Muscle of back (tissue), 11 donors: Measurements from ENCODE around the gene NRXN3. TPM values are rescaled to one million over a fixed set of nuclear protein-coding genes. Genes with fewer than 3 reads are reported as not detected.

ENCODE experiments used
- DNase-seq, 3 donors: peaks; one replicate each; pipeline versions ENCODE4 v3.0.0 to v3.0.0-alpha.2; 2013
- polyA plus RNA-seq, 10 donors: library from polyadenylated mRNA; unstranded; fragments of 120-200 nt; gene quantifications; one replicate each; pipeline ENCODE4 v1.2.1, GENCODE V29; 2013; ENCODE audit not compliant: insufficient read length in 10 of 10

The NRXN3 gene
- polyA plus RNA-seq, 10 donors, result 0.39 to 2.5 (median 0.84) TPM

DNA sequence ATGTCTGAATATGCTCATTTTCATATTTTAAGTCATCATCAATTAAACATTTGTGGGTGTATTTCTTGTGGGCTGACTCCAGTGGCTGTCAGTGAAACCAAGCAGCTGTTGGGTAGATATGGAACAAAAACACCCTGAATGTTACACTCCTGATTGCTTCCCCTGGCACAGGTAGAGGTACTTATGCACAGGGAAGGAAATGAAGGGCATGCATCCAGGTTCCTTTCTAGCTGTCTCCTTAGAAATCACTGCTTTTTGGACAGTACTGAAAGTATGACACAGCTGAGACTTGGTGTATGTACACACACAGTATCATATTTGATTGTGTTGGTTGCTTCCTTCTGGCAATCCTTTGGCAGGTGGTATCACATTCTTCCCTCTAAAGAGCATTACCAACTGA is 1034.4 kb downstream of the NRXN3 start:
- no peak for DNase-seq

DNA sequence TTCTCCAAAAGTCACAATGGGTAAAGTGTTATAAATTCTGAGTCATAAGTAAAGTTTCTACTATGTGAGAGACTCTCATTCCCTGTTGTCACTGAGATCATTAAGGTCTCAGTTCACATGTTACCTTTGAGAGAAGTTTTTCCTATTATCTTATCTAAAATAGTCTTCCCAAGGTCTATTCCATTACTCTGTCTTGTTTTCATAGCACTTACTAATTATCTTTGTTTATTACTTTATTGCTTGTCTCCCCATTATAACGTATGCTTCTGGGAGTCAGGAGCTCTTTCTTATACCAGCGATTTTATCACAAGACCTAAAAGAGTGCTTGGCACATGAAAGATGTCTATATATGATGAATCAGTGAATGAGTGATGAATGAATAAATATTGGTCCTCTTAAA is 1039.2 kb downstream of the NRXN3 start:
- DNase-seq, result no peak

DNA sequence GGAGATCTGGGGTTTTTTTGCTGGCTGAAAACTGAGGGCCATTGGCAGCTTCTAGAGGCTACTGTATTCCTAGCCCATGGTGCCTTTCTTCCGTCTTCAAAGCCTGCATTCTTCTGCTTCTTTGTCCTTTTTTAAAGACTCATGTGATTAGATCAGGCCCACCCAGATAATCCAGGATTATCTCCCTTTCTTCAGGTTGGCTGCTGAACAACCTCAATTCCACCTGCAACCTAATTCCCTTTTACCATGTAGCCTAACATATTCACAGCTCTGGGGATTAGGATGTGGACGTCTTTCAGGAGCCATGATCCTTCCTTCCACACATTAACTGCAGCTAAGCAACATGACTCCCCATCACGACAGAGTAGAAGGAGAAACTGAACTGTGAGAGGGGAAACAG is 1055.6 kb downstream of the NRXN3 start:
- DNase-seq, result no peak

DNA sequence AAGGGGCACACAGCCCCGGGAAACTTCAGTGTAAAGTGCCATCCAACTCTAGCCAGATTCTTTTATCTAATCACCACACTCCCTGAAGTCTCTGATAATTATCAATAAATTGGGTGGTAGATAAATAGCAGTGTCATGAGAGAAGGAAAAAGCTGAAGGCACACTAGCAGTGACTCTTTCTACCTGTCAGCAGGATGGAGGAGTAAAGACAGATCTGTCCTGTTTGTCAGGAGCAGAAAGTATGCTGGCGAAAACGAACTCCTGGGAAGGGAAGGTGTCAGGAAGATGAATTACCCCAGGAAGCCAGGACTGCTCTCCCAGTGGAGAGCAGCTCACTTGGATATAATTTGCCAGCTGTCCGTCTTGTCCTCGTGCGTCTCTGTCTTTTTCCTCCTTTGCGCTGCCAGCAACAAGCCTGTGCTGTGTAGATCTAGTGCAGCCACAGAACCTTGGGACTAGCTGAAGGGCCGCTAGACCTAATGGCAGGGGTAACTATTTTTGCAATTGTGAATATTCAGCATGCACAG is 1059.3 kb downstream of the NRXN3 start:
- no peak for DNase-seq

DNA sequence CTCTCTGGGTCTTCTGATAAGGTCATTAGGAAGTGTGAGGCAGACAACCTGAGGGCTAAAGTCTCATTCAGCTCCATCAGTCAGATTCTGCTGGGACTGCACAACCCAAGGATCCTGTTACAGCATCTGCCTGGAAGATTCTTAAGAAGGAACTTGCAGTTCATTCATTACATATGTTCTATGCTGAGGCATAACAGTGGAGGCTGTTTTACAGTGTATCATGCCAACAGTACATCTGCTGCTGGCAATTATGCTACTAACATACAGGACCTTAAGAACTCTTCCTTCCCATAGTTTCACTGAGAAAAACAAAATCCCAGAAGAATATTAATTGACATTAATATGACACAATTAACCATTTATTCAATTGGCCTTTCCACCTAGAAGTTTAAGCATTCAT is 1072.5 kb downstream of the NRXN3 start:
- DNase-seq, result peak; percentile 10 to 48 (median 15)

DNA sequence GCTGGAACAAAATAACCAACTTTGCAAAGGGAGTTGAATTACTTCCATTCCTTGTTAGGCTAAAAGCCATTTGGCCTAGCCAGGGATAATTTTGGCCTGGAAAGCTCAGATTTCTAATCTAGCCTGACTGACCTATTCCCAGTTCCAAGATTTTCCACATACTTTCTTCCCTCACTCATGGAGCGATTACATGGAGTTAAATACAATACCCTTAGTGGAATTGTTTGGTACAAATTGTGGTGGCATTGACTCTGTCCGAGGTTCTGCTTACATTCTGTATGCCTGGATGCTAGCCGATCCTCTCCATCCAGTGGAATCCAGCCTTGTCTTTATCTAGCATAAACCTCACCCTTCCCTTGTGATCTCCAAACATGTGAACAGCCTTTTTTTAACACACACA is 1076.0 kb downstream of the NRXN3 start:
- peak; percentile 19 to 40 (median 24) for DNase-seq

DNA sequence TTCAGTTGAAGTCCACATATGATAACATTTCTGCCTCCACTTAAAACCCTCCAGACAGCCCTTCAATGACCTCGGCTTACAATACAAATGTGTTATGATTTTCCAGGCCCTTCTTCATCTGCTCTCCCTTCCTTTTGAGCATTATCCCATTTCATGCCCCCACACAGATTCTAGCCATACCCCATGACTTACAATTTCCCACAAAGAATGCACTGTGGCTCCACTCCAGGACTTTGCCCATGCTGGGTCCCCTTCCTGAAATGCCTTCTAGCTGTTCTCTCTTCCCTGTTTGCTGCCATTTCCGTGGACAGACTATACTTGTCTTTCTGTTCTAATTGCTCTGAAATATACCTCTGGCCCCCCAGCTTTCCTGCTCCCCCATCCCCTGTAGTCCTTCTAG is 1078.0 kb downstream of the NRXN3 start:
- no peak for DNase-seq

DNA sequence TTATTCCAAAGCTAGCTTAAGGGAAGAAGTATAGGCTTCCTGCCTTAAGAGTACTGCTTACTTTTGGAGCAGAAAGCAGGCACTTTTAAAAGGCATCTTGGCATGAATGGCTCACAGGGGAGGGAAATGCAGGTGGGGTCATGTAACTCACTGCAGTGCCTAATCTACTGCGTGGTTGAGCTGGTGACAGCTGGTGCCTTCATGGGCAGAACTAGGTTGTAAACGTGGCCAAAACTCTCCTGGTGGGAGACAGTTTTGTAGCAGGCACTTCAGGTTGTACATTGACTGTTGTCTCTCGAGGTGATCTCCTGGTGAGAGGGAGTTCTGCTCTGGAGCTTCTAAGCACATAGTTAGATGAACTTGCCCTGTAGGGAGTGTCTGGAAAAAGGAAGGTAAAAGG is 1078.6 kb downstream of the NRXN3 start:
- DNase-seq, result no peak

DNA sequence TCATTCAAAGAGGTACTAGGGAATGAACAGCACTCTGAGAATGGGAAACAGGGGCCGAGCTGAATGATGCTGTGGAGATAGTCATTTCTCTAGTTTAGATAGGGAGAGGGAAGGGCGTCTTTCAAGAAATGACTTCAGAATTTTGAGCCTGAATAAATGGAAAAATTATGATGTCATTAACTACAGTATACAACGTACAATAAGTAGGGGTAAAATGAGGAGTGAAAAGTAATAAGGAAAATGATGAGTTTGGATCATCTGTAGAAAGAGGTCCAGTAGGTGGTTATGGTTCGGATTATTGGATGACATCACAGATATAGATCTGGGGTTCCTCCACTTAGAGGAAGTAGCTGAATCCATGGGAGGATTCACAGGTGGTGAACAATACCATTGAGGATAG is 1081.1 kb downstream of the NRXN3 start:
- no peak for DNase-seq

DNA sequence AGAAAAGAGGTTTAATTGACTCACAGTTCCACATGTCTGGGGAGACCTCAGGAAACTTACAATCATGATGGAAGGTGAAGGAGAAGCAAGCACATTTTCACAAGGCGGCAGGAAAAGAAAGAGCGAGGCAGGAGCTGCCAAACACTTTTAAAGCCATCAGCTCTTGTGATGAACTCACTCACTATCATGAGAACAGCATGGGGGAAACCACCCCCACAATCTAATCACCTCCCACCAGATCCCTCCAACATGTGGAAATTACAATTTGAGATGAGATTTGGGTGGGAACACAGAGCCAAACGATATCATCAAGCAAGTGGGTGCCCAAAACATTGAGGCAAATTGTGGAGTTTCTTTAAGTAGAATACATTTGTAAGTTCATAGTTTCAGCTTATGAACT is 1083.4 kb downstream of the NRXN3 start:
- DNase-seq, result no peak

DNA sequence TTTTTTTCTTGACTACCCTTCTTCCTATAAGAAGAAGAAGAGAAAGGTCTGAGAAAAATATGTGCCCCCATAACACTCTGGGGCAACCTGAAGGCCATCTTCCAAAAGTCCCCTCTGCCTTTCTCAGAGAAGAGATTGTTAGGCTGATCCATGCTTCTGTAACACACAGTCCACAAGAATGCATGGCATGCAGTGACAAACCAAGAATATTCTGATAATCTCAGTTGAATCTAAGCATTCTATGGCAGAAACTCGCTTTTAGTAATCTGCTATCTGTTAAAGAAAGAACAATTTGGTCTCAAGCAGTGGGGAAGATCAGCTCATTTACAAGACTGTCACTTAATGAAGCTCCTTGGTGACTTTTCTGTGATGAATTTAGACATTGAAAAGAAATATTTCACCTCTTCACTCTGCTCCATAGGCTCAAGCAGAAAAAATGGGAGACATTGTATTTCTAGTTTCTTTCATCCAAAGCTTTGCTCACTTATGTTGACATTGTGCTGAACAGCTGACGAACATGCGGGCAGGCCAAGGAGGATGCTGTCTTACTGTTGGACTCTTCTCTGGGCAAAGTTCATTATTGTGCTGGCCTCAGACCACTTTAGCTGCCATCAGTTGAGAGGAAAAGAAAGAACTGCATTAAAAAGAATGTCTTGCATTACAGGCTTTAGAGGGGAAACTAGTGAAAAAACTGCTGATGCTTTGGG is 1084.0 kb downstream of the NRXN3 start:
- DNase-seq, result no peak

DNA sequence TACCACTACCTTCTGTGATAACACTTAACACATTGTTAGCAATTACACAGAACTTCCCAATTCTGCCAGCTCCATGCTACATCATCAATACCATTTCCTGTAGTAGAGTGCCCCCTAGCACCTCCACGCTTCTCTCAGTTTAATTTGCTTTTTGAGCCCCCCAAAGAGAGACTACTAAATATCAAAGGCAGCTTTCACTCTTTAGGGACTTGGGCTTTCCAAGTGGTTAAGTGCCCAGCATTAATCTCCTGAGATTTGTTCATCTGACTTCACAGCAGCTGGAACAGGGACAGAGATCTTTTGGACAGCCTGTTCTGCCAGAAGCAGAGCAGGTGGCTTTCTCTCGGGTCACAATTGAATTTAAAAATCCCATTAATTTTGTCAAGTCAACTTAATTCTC is 1086.2 kb downstream of the NRXN3 start:
- peak in 1 of 3 donors; percentile 7 for DNase-seq

DNA sequence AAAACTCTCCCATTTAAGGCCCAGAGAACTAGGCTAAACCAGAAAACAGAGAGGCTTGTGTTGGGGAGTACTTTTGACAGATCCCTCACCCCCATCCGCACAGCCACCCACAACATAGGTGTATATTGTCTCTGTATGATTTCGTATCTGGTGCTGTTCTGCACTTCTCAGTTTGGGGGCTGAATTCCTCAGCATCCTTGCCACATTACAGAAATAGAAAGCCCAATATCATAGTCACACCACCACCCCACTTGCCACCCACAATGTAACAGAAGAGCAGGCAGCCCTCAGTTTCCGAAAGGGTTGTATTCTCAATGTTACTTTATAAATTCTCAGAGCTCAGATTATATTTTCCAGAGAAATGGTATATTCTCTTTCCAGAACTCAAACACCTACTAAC is 1090.2 kb downstream of the NRXN3 start:
- no peak for DNase-seq

DNA sequence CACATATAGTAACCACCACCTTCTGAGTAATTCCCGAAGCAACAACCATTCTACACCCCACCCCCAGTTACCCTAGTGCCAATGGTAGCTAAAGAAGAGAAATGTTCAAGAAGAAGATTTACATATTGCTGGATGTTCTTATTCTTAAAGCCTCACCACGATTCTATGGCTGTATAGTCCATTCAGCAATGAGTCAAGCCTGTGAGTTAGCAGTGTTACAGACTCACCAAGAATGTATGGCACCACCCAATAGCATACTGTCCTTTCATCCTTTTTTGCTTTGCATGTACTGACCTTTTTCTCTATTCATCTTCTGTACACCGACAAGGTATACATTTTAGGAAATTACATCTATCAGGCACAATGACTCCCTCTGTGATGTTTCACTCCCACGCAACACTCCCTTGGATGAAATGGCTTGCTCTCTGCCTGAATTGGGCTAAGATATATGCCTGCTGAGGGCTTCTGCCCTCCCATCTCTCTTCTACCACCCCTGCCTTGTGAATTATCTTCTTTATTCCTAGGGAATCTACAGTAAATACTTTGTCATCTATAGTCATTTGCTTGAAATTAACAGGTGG is 1095.3 kb downstream of the NRXN3 start:
- no peak for DNase-seq

DNA sequence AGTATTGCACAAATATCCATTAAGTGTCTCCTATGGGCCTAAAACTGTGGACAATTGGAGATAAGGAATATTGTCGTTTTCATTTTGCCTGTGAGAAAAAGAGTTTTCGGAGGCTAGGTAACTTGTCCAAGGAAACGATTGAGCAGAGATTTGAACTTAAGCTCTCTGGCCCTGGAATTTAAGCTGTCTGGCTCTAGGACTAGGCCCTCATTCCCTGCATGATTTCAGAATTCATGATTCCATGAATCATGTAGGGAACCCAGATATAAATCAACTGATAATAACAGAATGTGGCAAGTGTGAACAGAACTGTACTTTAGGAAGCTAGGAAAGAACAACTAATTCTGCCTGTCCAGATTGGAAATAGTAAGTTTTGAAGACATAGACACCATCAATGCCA is 1100.2 kb downstream of the NRXN3 start:
- DNase-seq, result no peak

DNA sequence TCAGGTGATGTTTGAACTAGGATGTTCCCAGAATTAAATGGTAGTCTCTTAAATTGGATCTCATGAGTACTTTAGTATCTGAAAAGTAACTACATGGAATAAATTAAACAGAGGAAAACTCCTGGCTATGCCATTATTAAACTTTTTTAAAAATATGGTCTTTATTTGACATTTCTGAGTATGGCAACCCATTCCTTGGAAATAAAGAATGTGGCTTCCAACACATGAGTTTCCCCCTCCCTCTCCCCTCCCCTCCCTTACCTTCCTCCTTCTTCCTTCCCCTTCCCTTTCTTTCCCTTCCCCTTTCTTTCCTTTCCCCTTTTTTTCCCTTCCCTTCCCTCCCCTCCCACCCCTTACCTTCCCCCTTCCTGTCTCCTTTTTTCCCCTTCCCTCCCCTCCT is 1100.9 kb downstream of the NRXN3 start:
- no peak for DNase-seq

DNA sequence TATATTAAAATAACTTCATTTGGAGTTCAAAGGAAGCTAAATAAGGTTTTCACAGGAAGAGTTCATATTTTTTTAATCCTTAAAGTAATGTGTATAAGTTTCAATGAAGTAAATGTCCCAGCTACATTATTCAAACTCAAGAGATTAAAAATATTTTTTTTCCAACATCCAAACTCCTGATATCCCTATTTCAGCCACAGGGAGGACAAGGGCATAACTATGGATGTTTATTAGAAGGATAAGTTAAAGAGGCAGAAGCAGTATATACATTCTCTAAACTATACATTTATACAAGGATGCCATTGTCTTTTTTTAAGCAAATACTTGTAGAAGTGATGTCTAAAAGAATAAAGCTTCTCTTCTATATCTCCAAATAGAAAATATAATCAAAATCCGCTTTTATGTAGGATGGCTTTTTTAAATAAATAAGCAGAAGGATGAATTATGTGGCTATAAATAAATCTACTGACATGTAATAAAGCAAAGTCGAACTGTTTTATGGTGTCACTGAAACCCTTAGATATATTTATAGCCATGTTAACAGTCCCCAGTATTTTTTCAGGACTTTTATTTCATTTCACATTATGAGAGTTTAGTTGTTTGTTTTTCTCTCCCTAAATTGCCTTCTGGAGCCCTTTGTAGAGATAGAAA is 1104.6 kb downstream of the NRXN3 start:
- no peak for DNase-seq

DNA sequence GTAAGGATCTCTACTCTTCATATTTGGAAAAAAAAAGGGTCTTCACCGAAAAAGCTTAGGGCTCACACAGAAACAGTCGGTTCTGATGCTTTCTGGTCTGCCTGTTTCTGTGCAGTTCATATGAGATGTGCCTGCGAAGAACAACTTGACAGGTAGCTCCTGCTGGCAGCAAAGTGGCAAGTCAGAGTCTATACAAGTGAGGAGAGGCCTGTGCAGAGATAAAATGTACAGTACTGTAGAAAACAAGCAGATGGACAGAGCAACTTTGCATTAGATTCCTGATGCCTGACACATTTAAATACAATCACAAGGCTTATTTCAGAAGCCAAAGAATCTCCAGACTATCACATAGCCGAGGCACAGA is 1105.1 kb downstream of the NRXN3 start:
- DNase-seq, result no peak

DNA sequence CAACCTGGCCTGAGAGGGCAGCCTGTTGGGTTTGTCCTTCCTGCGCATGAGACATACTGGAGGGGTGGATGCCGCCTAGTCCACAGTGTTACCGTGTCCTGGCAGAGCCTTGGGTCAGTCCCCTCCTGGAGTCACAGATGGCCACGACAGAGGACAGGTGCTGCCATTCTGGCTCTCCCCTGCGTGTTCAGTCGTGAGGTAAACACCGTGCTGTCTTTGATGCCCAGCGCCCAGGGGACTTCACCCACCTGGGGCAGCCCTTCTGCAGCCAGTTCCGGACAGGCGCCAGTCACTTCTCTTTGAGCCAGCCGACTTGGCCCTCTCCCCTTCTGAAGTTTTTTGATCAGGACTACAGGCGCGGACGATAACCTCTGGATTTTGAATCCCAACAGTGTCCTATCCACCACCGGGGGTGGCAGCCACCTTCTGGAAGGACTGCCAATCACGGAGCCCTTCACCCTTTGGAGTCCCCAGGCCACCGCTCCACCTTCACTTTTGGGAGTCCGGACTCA is 1108.2 kb downstream of the NRXN3 start:
- DNase-seq, result peak in 1 of 3 donors; percentile 1

DNA sequence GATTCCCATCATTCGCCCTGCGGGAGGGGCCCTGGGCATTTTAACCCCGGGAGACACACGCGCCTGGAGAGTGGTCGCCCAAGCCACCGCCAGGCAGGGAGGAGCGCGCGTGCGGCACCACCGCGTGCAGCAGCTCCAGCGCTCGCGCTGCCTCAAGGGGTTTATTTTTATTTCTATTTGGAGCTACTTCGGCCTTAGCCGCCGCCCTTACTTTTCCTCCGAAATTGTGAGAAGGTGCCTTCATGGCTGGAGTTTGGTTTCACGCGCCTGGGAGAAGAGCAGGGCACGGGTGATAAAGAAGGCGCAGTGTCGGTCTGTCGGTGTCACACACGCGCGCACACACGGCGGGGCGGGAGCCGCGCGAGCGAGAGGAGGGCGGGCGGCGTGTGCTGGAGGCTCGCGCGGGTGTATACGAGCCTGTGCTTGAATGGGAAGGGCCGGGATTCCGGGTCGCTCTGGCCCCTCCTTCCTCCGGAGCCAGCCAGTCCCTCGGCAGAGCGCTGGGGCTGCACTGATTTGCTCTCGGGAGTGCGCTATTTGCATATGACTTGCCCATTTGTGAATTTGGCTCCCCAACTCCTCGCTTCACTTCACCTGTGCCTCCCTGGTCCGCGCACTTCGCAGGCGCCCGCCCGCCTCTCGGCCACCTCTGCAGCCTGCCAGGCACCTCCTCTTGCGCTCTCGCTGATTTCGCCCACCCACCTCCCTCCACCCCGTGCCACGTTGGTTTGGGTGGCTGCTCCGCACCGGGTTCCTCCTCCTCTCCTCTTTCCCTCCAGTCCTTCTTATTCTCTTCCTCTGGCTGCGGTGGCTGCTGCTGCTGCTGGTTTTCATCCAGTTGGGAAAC is 1108.8 kb downstream of the NRXN3 start:
- peak; percentile 54 to 84 (median 69) for DNase-seq

DNA sequence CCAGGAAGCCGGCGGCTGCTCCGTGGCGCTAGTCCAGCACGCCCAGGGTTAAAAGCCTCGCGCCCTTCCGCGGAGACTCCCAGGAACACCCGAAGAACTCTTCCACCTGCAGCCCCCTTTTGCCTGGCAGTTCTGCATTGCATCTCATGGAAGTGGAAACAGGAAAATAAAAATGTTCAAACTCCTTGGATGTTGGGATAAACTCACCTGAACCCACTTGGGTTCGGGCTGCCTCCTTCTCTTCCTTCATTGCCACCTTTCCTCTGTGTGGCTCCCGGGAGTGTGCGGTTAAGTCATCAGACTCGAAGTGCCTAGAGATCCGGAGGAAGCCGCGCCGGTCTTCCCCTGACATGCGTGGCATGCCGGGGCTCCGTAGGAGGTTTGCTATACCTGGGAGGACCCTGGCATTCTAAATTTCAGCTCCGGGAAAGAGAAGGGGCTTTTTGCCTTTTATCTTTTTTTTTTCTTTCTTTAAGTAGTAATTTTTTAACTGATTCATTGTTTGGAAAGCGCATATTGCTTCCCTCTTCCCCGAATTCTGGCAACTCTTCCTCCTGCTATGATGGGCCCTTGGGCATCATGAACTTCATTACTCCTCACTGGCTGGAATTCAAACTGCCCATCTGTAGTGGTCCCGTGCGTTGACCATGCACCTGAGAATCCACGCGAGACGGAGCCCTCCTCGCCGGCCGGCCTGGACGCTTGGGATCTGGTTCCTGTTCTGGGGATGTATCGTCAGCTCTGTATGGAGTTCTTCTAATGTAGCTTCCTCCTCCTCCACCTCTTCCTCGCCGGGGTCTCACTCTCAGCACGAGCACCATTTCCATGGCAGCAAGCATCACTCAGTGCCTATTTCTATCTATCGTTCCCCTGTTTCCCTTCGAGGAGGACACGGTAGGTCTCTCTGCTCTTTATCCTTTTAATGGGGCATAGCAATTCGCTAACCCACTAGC is 1109.7 kb downstream of the NRXN3 start:
- DNase-seq, result peak in 1 of 3 donors; percentile 6
